ENCODE data around the gene CNIH4.

- TF ChIP-seq ZNF23 (tag by site-specific recombination; IDR thresholded peaks at IDR 0.05; ENCODE audit: borderline replicate concordance) (no peak), CTCF (tag by site-specific recombination; IDR thresholded peaks at IDR 0.05) (no peak)
Measured at GRCh38 chr1:224420106-224420505, 63.4 kb downstream of the CNIH4 start.

Measured in HEK293 (cell line).